OCI-LY1 (cell line): Measurements from ENCODE around the gene BTBD17.

Experiments
- H2AFZ ChIP-seq: fragments of 200-600 bp; sonication (generic), shearing (Covaris generic); 2 replicates; pipeline ENCODE4 v1.6.0; 2014; ENCODE audit warnings: antibody characterized with exemption, mild to moderate bottlenecking, low read length
- H3F3A ChIP-seq: fragments of 200-600 bp; sonication (generic), shearing (Covaris generic); 2 replicates; pipeline ENCODE4 v1.6.0; 2014; ENCODE audit warnings: mild to moderate bottlenecking, antibody characterized with exemption, low read length, moderate library complexity; ENCODE audit not compliant: insufficient read depth
- H3K27ac ChIP-seq: fragments of 200-600 bp; sonication (generic); 2 replicates; pipeline ENCODE4 v1.5.1; 2014; ENCODE audit warnings: low read length, mixed run types, mild to moderate bottlenecking, low read depth; ENCODE audit not compliant: poor library complexity, severe bottlenecking
- H3K27me3 ChIP-seq: fragments of 200-600 bp; sonication (generic); 2 replicates; pipeline ENCODE4 v1.6.0; 2014; ENCODE audit warnings: antibody characterized with exemption, mild to moderate bottlenecking, low read length, moderate library complexity; ENCODE audit not compliant: insufficient read depth
- H3K36me3 ChIP-seq: fragments of 200-600 bp; sonication (generic); 2 replicates; pipeline ENCODE4 v1.6.1; 2014; ENCODE audit warnings: mild to moderate bottlenecking, antibody characterized with exemption, low read length, moderate library complexity, mixed read lengths; ENCODE audit not compliant: insufficient read depth
- H3K4me1 ChIP-seq: fragments of 200-600 bp; sonication (generic); 2 replicates; pipeline ENCODE4 v1.5.1; 2014; ENCODE audit warnings: mild to moderate bottlenecking, low read length, moderate library complexity; ENCODE audit not compliant: insufficient read depth, severe bottlenecking
- H3K4me2 ChIP-seq: fragments of 200-600 bp; sonication (generic), shearing (Covaris generic); 2 replicates; pipeline ENCODE4 v1.6.1; 2014; ENCODE audit warnings: low read length
- H3K4me3 ChIP-seq: fragments of 200-600 bp; sonication (generic); 2 replicates; pipeline ENCODE4 v1.5.1; 2014; ENCODE audit warnings: low read length, low read depth, mild to moderate bottlenecking, mixed read lengths; ENCODE audit not compliant: poor library complexity, severe bottlenecking
- H3K79me2 ChIP-seq: fragments of 200-600 bp; shearing (Covaris generic); 2 replicates; pipeline ENCODE4 v1.6.1; 2016; ENCODE audit warnings: mixed run types, low read length, mixed read lengths; ENCODE audit not compliant: insufficient read depth
- H3K9ac ChIP-seq: fragments of 200-600 bp; sonication (generic), shearing (Covaris generic); 2 replicates; pipeline ENCODE4 v1.6.1; 2014; ENCODE audit warnings: mild to moderate bottlenecking, low read length, mixed read lengths
- H3K9me2 ChIP-seq: fragments of 200-600 bp; sonication (generic), shearing (Covaris generic); 2 replicates; pipeline ENCODE4 v1.6.1; 2014; ENCODE audit warnings: low read depth, mild to moderate bottlenecking, low read length, mixed read lengths
- H3K9me3 ChIP-seq: fragments of 200-600 bp; shearing (Covaris generic); 2 replicates; pipeline ENCODE4 v1.6.1; 2014; ENCODE audit warnings: low read length, mixed read lengths
- H4K20me1 ChIP-seq: fragments of 200-600 bp; sonication (generic), shearing (Covaris generic); 2 replicates; pipeline ENCODE4 v1.6.0; 2016; ENCODE audit warnings: mild to moderate bottlenecking, low read length; ENCODE audit not compliant: insufficient read depth
- EZH2 ChIP-seq: fragments of 200-600 bp; sonication (generic), shearing (Covaris generic); IDR thresholded peaks from 2 replicates; pipeline ENCODE4 v1.8.0; 2017; ENCODE audit warnings: borderline replicate concordance, mixed run types, mild to moderate bottlenecking, antibody characterized with exemption, low read length, moderate library complexity, mixed read lengths
- TF ChIP-seq, protein P1 (sequence below): fragments of 200-600 bp; sonication (generic), shearing (Covaris generic); IDR thresholded peaks from 2 replicates; pipeline ENCODE4 v1.5.1; 2017; ENCODE audit warnings: mild to moderate bottlenecking, antibody characterized with exemption, low read length, moderate library complexity, mixed read lengths

The BTBD17 gene

DNA sequence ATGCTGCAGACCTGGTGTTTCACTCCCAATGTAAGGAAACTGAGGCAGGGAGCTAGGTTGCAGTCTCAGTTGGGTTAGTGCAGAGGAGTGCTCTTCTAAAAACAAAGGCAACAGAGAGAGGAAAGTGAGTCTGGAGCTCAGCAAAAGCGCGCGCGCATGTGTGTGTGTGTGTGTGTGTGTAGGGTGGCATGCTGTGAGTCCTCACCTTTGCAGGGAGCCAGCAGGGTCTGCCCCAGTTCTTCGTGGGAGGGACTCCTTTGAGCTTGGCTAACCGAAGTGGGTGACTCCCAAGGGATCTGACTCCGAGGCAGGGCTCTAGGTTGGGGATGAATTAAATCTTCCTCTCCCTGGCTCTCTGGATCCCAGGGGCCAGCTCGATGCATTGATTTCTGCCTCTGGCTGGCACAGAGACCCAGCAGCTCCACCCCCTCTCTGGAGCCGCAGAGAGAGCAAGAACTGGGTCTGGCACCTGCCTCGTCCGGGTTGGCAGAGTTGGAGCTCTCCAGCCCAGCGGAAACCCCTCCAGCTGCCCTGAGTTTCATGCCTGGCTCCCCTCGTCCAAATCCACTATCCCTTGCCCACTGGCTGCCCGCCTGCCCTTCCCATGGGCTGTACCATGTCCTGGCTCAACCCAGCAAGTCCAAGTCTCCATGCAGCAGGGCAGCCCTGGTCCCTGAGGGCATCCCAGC lies 1.3 kb upstream of the BTBD17 start:
- Histone ChIP-seq H3K36me3 (no peaks in the 10 kb centered on the region), H3F3A (no peaks in the 10 kb centered on the region), H4K20me1 (no peaks in the 10 kb centered on the region), H3K9me3 (no peaks in the 10 kb centered on the region), H3K27me3 (no peaks in the 10 kb centered on the region), H2AFZ (no peak overlapping the region), H3K4me1 (no peaks in the 10 kb centered on the region), H3K4me3 (no peak overlapping the region), H3K79me2 (no peaks in the 10 kb centered on the region), H3K9ac (no peak overlapping the region), H3K9me2 (no peaks in the 10 kb centered on the region), H3K27ac (no peak overlapping the region), H3K4me2 (no peak overlapping the region)
- TF ChIP-seq EZH2, result no peak
- TF ChIP-seq, protein P1, sequence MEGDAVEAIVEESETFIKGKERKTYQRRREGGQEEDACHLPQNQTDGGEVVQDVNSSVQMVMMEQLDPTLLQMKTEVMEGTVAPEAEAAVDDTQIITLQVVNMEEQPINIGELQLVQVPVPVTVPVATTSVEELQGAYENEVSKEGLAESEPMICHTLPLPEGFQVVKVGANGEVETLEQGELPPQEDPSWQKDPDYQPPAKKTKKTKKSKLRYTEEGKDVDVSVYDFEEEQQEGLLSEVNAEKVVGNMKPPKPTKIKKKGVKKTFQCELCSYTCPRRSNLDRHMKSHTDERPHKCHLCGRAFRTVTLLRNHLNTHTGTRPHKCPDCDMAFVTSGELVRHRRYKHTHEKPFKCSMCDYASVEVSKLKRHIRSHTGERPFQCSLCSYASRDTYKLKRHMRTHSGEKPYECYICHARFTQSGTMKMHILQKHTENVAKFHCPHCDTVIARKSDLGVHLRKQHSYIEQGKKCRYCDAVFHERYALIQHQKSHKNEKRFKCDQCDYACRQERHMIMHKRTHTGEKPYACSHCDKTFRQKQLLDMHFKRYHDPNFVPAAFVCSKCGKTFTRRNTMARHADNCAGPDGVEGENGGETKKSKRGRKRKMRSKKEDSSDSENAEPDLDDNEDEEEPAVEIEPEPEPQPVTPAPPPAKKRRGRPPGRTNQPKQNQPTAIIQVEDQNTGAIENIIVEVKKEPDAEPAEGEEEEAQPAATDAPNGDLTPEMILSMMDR, result no peak

DNA sequence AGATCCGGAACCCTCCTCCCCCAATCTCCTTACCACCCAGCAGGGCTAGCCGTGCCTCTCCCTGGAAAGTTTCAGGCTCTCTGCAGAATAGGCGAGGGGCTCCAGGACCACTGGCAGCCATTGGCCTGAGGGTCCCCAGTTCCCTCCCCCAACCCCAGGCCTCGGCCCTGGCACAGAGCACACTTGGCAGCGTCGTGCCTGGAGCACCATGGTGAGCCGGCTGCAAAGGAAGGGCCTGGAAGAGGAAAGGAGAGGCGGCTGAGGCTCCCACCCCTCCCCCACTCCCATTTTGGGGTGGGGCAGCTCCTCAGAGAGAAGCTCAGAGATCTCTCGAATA lies 369 bp upstream of the BTBD17 start:
- H3K4me2 ChIP-seq, result no peak overlapping the region

DNA sequence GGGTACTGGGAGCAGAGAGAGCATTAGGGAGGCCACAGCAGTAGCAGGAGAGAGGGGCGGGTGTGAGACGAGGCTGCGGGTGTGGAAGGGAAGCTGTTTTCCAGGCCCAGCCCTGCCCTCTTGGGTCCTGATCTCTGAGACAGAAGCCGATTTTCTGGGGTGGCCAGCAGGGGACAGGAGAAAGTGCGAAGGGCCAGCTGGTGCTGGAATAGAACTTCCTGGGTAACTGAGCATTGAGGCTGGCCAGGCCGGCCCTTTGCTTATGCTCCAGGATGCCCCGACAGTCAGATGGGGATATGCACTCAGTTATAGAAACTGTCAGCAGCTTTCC lies 804 bp downstream of the BTBD17 start:
- Histone ChIP-seq H4K20me1 (no peaks in the 10 kb centered on the region), H3K27ac (no peak overlapping the region), H3K4me2 (no peak overlapping the region), H3K27me3 (no peaks in the 10 kb centered on the region), H2AFZ (no peak overlapping the region), H3K9me3 (no peaks in the 10 kb centered on the region), H3F3A (no peaks in the 10 kb centered on the region), H3K9me2 (no peaks in the 10 kb centered on the region), H3K4me1 (no peaks in the 10 kb centered on the region), H3K9ac (no peak overlapping the region), H3K4me3 (no peak overlapping the region), H3K36me3 (no peaks in the 10 kb centered on the region), H3K79me2 (no peaks in the 10 kb centered on the region)
- no peak for TF ChIP-seq EZH2
- TF ChIP-seq, protein P1, result no peak

More for the DNA sequence above, 369 bp upstream of the BTBD17 start:
- Histone ChIP-seq H3K36me3 (no peaks in the 10 kb centered on the region), H3F3A (no peaks in the 10 kb centered on the region), H3K9me3 (no peaks in the 10 kb centered on the region), H3K79me2 (no peaks in the 10 kb centered on the region), H3K27me3 (no peaks in the 10 kb centered on the region), H3K9ac (no peak overlapping the region), H3K27ac (no peak overlapping the region), H3K9me2 (no peaks in the 10 kb centered on the region), H3K4me1 (no peaks in the 10 kb centered on the region), H4K20me1 (no peaks in the 10 kb centered on the region), H3K4me3 (no peak overlapping the region), H2AFZ (no peak overlapping the region)
- TF ChIP-seq EZH2, result no peak
- TF ChIP-seq, protein P1, result no peak
